ENCODE data around the gene PCP2. TPM values are rescaled to one million over a fixed set of nuclear protein-coding genes. Genes with fewer than 3 reads are reported as not detected.

The PCP2 gene
- polyA plus RNA-seq, 4 donors, result 0.63 to 7.3 (median 2.3) TPM

DNA sequence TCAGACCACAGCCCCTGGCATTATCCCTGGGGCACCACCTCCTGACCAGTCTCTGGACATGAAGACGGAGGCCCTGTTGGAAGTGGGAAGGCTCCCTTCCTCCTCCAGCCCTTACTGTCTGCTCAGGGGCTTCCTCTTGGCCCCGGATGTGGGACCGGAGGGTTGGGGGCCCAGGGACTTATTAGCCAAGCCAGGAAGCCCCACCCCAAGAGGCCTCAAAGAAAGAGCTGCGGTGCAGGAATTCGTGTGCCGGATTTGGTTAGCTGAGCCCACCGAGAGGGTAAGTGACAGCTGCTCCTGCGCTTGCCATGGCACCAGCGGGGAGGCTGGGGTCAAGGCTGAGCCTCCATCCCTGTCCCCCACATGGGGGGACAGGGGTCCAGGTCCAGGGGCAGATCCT lies 35.3 kb upstream of the PCP2 start, which contains the start of gene RETN:
TSS of gene RETN (plus strand) at position 208 of the 400 bp plus-strand sequence. CDS start 278 bp downstream, outside the sequence.
- FAIRE-seq, result no peak
- 51 to 72% (median 65%) methylated on average over 9 of the region's 9 CpGs for WGBS, 3 donors
- Histone ChIP-seq H3K9me3 (ENCODE audit: control insufficient read depth in 2 of 2, insufficient read depth in 1 of 2, low read depth in 1 of 2, low read length in 1 of 2) (peaks cover 0 to 1% of the 10 kb centered on the region in 2 donors), H3K4me3 (ENCODE audit: low read depth in 1 of 3, low read length in 3 of 3) (no peak within 1 kb of the TSS), H3K36me3 (ENCODE audit: control insufficient read depth in 3 of 3, insufficient read depth in 2 of 3, low read depth in 1 of 3, low read length in 3 of 3) (no peaks in the 10 kb centered on the region), H3K27ac (ENCODE audit: low read depth in 1 of 3, low read length in 2 of 3) (no peak within 1 kb of the TSS), H3K27me3 (ENCODE audit: control insufficient read depth in 3 of 3, insufficient read depth in 3 of 3, low read length in 3 of 3) (peaks cover 3 to 23% (median 14%) of the 10 kb centered on the region in 3 donors), H3K4me1 (ENCODE audit: control insufficient read depth in 3 of 3, insufficient read depth in 2 of 3, low read depth in 1 of 3, low read length in 2 of 3) (no peaks in the 10 kb centered on the region)
- DNase-seq, result no peak

- WGBS, 3 donors, result 52 to 62% (median 60%) methylated on average over 4 of the region's 4 CpGs
- Histone ChIP-seq H3K27ac (ENCODE audit: low read depth in 1 of 3, low read length in 2 of 3) (no peak overlapping the region), H3K27me3 (ENCODE audit: control insufficient read depth in 3 of 3, insufficient read depth in 3 of 3, low read length in 3 of 3) (peaks cover 0 to 7% (median 2%) of the 10 kb centered on the region in 3 donors), H3K9me3 (ENCODE audit: control insufficient read depth in 2 of 2, insufficient read depth in 1 of 2, low read depth in 1 of 2, low read length in 1 of 2) (no peaks in the 10 kb centered on the region), H3K4me3 (ENCODE audit: low read depth in 1 of 3, low read length in 3 of 3) (no peak overlapping the region), H3K4me1 (ENCODE audit: control insufficient read depth in 3 of 3, insufficient read depth in 2 of 3, low read depth in 1 of 3, low read length in 2 of 3) (no peaks in the 10 kb centered on the region), H3K36me3 (ENCODE audit: control insufficient read depth in 3 of 3, insufficient read depth in 2 of 3, low read depth in 1 of 3, low read length in 3 of 3) (no peaks in the 10 kb centered on the region)
- FAIRE-seq, result no peak
- no peak for DNase-seq
Measured at GRCh38 chr19:7665076-7665475, 31.6 kb upstream of the PCP2 start.

DNA sequence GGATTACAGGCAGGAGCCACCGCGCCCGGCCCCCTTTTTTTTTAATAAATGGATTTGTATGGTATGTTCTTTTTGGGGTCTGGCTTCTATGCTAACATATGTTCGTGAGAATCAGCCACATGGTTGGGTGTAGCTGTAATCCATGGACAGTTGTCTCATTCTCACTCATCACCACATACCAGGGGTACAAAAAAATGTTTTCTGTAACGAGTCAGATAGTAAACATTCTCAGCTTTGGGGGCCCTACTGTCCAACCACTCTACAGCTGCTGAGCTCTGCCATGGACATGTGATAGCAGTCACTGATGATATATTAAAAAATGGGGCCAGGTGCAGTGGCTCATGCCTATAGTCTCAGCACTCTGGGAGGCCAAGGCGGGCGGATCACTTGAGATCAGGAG lies 30.2 kb upstream of the PCP2 start:
- 79 to 83% (median 82%) methylated on average over 7 of the region's 7 CpGs for WGBS, 3 donors

GRCh38 chr19:7662657-7663056 lies 29.1 kb upstream of the PCP2 start:
- Histone ChIP-seq H3K4me1 (ENCODE audit: control insufficient read depth in 3 of 3, insufficient read depth in 2 of 3, low read depth in 1 of 3, low read length in 2 of 3) (no peaks in the 10 kb centered on the region), H3K27me3 (ENCODE audit: control insufficient read depth in 3 of 3, insufficient read depth in 3 of 3, low read length in 3 of 3) (peaks cover 0 to 9% (median 0%) of the 10 kb centered on the region in 3 donors)
- WGBS, 3 donors, result 57 to 83% (median 62%) methylated on average over 14 of the region's 14 CpGs

More for the DNA sequence above, 30.2 kb upstream of the PCP2 start:
- Histone ChIP-seq H3K36me3 (ENCODE audit: control insufficient read depth in 3 of 3, insufficient read depth in 2 of 3, low read depth in 1 of 3, low read length in 3 of 3) (no peaks in the 10 kb centered on the region), H3K4me1 (ENCODE audit: control insufficient read depth in 3 of 3, insufficient read depth in 2 of 3, low read depth in 1 of 3, low read length in 2 of 3) (no peaks in the 10 kb centered on the region), H3K27me3 (ENCODE audit: control insufficient read depth in 3 of 3, insufficient read depth in 3 of 3, low read length in 3 of 3) (peaks cover 0 to 3% (median 0%) of the 10 kb centered on the region in 3 donors), H3K4me3 (ENCODE audit: low read depth in 1 of 3, low read length in 3 of 3) (no peak overlapping the region), H3K27ac (ENCODE audit: low read depth in 1 of 3, low read length in 2 of 3) (no peak overlapping the region), H3K9me3 (ENCODE audit: control insufficient read depth in 2 of 2, insufficient read depth in 1 of 2, low read depth in 1 of 2, low read length in 1 of 2) (no peaks in the 10 kb centered on the region)
- FAIRE-seq, result no peak
- DNase-seq, result no peak

GRCh38 chr19:7661744-7662538 lies 28.4 kb upstream of the PCP2 start:
- FAIRE-seq (no peak), DNase-seq (no peak)
- WGBS, 3 donors, result 76 to 77% (median 77%) methylated on average over 7 to 8 of the region's 8 CpGs
- no peaks in the 10 kb centered on the region for H3K4me1 ChIP-seq (ENCODE audit: control insufficient read depth in 3 of 3, insufficient read depth in 2 of 3, low read depth in 1 of 3, low read length in 2 of 3)
- no peaks in the 10 kb centered on the region for H3K9me3 ChIP-seq (ENCODE audit: control insufficient read depth in 2 of 2, insufficient read depth in 1 of 2, low read depth in 1 of 2, low read length in 1 of 2)
- H3K4me3 ChIP-seq (ENCODE audit: low read depth in 1 of 3, low read length in 3 of 3), result no peak overlapping the region
- no peaks in the 10 kb centered on the region for H3K36me3 ChIP-seq (ENCODE audit: control insufficient read depth in 3 of 3, insufficient read depth in 2 of 3, low read depth in 1 of 3, low read length in 3 of 3)
- peaks cover 0 to 9% (median 0%) of the 10 kb centered on the region in 3 donors for H3K27me3 ChIP-seq (ENCODE audit: control insufficient read depth in 3 of 3, insufficient read depth in 3 of 3, low read length in 3 of 3)
- H3K27ac ChIP-seq (ENCODE audit: low read depth in 1 of 3, low read length in 2 of 3), result no peak overlapping the region

More at GRCh38 chr19:7662657-7663056, 29.1 kb upstream of the PCP2 start:
- H3K4me3 ChIP-seq (ENCODE audit: low read depth in 1 of 3, low read length in 3 of 3), result no peak overlapping the region
- H3K9me3 ChIP-seq (ENCODE audit: control insufficient read depth in 2 of 2, insufficient read depth in 1 of 2, low read depth in 1 of 2, low read length in 1 of 2), result no peaks in the 10 kb centered on the region
- H3K27ac ChIP-seq (ENCODE audit: low read depth in 1 of 3, low read length in 2 of 3), result no peak overlapping the region
- H3K36me3 ChIP-seq (ENCODE audit: control insufficient read depth in 3 of 3, insufficient read depth in 2 of 3, low read depth in 1 of 3, low read length in 3 of 3), result no peaks in the 10 kb centered on the region
- DNase-seq, result no peak
- FAIRE-seq, result no peak

DNA sequence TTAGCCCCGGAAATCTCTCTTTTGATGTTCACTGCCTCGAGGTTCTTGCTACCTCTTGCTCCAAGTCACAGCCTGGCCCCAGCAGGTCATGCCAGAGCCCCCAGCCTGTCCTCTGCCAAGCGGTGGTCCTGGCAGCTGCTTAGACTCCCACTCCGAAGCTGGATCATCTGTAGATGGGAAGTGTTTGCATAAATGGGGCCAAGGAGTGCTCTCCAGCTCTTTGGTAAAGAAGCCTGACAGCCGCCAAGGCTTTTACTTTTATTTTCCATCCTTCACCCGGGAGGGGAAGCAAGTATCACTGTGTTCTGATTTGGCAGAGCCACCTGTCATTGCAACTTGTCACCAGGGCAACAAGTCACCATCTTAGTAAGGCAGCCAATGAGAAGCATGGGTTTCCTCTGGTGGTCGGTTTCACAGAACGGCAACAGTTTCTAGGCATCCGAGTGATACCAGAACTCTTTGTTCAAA lies 24.7 kb upstream of the PCP2 start:
- H3K27me3 ChIP-seq (ENCODE audit: control insufficient read depth in 3 of 3, insufficient read depth in 3 of 3, low read length in 3 of 3), result peaks cover 0 to 9% (median 0%) of the 10 kb centered on the region in 3 donors
- no peak overlapping the region for H3K4me3 ChIP-seq (ENCODE audit: low read depth in 1 of 3, low read length in 3 of 3)
- DNase-seq (no peak), FAIRE-seq (no peak)
- no peaks in the 10 kb centered on the region for H3K4me1 ChIP-seq (ENCODE audit: control insufficient read depth in 3 of 3, insufficient read depth in 2 of 3, low read depth in 1 of 3, low read length in 2 of 3)
- no peaks in the 10 kb centered on the region for H3K9me3 ChIP-seq (ENCODE audit: control insufficient read depth in 2 of 2, insufficient read depth in 1 of 2, low read depth in 1 of 2, low read length in 1 of 2)
- H3K36me3 ChIP-seq (ENCODE audit: control insufficient read depth in 3 of 3, insufficient read depth in 2 of 3, low read depth in 1 of 3, low read length in 3 of 3), result no peaks in the 10 kb centered on the region
- no peak overlapping the region for H3K27ac ChIP-seq (ENCODE audit: low read depth in 1 of 3, low read length in 2 of 3)
- 27 to 43% (median 28%) methylated on average over 9 of the region's 9 CpGs for WGBS, 3 donors

DNA sequence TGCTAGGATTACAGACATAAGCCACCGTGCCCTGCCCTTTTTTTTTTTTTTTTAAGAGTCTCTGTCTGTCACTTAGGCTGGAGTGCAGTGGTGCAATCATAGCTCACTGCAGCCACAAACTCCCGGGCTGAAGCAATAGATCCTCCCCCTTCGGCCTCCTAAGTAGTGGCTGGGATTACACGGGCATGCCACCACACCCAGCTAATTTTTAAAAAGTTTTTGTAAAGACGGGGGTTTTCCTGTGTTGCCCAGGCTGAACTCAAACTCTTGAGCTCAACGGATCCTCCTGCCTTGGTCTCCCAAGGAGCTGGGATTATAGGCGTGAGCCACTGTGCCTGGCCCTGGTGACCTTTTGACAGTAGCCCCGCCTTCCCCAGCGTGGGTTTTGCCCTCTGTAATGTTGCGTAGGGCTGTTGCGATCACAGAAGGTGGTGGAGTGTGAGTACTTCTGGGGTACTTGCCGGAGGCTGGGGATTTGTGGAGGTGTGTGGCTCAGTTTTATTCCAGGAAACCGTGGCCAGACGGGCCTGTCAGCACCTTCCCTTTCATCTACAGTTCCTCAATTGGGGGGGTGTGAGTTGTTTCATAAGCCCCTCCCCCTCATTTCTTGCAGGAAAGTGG lies 23.7 kb upstream of the PCP2 start:
- FAIRE-seq, result no peak
- Histone ChIP-seq H3K9me3 (ENCODE audit: control insufficient read depth in 2 of 2, insufficient read depth in 1 of 2, low read depth in 1 of 2, low read length in 1 of 2) (no peaks in the 10 kb centered on the region), H3K4me1 (ENCODE audit: control insufficient read depth in 3 of 3, insufficient read depth in 2 of 3, low read depth in 1 of 3, low read length in 2 of 3) (no peaks in the 10 kb centered on the region), H3K4me3 (ENCODE audit: low read depth in 1 of 3, low read length in 3 of 3) (no peak overlapping the region), H3K27ac (ENCODE audit: low read depth in 1 of 3, low read length in 2 of 3) (peak overlapping the region in 1 of 3 donors; percentile 7), H3K27me3 (ENCODE audit: control insufficient read depth in 3 of 3, insufficient read depth in 3 of 3, low read length in 3 of 3) (peaks cover 0 to 9% (median 0%) of the 10 kb centered on the region in 3 donors), H3K36me3 (ENCODE audit: control insufficient read depth in 3 of 3, insufficient read depth in 2 of 3, low read depth in 1 of 3, low read length in 3 of 3) (no peaks in the 10 kb centered on the region)
- DNase-seq, result no peak
- 18 to 42% (median 32%) methylated on average over 14 of the region's 14 CpGs for WGBS, 3 donors

GRCh38 chr19:7655581-7655980 lies 22.1 kb upstream of the PCP2 start:
- Histone ChIP-seq H3K27me3 (ENCODE audit: control insufficient read depth in 3 of 3, insufficient read depth in 3 of 3, low read length in 3 of 3) (peaks cover 0 to 11% (median 0%) of the 10 kb centered on the region in 3 donors), H3K9me3 (ENCODE audit: control insufficient read depth in 2 of 2, insufficient read depth in 1 of 2, low read depth in 1 of 2, low read length in 1 of 2) (no peaks in the 10 kb centered on the region), H3K4me1 (ENCODE audit: control insufficient read depth in 3 of 3, insufficient read depth in 2 of 3, low read depth in 1 of 3, low read length in 2 of 3) (no peaks in the 10 kb centered on the region), H3K36me3 (ENCODE audit: control insufficient read depth in 3 of 3, insufficient read depth in 2 of 3, low read depth in 1 of 3, low read length in 3 of 3) (no peaks in the 10 kb centered on the region), H3K27ac (ENCODE audit: low read depth in 1 of 3, low read length in 2 of 3) (no peak overlapping the region), H3K4me3 (ENCODE audit: low read depth in 1 of 3, low read length in 3 of 3) (no peak overlapping the region)
- 67 to 78% (median 72%) methylated on average over 8 of the region's 8 CpGs for WGBS, 3 donors
- FAIRE-seq, result no peak
- DNase-seq, result no peak

All from small intestine (tissue), 7 donors.